Heart left ventricle (tissue), 13 donors: Measurements from ENCODE around the gene AAK1.

Experiments used
- POLR2A ChIP-seq, 2 donors: fragments of 450-650 bp; IDR thresholded peaks; one replicate each; pipeline ENCODE4 v1.6.1; 2017; ENCODE audit warnings: antibody characterized with exemption in 2 of 2, mild to moderate bottlenecking in 2 of 2, moderate library complexity in 2 of 2
- TF ChIP-seq, protein P1 (sequence below), 12 donors: fragments of 200-600 bp; sonication (generic) in 4 of 12; IDR thresholded peaks; one replicate each; pipeline versions ENCODE4 v1.5.0 to v1.8.0; 2018 to 2022; ENCODE audit warnings: antibody characterized with exemption in 12 of 12, mild to moderate bottlenecking in 5 of 12
- donor health status: ischemic (EF 13 %, LVEDD 7.1; RV severe dilation, severe dysfunction).
- donor health status: DM: no; HTN: yes; CAD: no.
- donor health status: DM: no; HTN: no; CAD: no.
- donor health status: ischemic (EF 25% LVEDD 6.9; RV normal size, moderate dysfunction).
- donor health status: ischemic (EF 25% LVEDD 5.7; RV mildly dilated, moderate dysfunction).
- donor health status: ischemic (EF 35%, LVEDD 5.7; RV mildly dilated, moderate dysfunction).
- donor health status: nonischemic (EF 11% LVEDD 7.7; RV severe dilation, severe dysfunction).
- donor health status: DM: yes; HTN: yes; CAD: no.
- donor health status: PGD.
- donor health status: ischemic (EF 29% LVEDD 5.4; RV normal size, mild dysfunction).
- donor health status: nonischemic (EF 23%, LVEDD 6.1; RV moderate dilation, normal function).

GRCh38 chr2:69615078-69615625 lies 28.4 kb downstream of the AAK1 start:
- no peak for TF ChIP-seq POLR2A (IDR thresholded peaks at IDR 0.05)
- TF ChIP-seq, protein P1, sequence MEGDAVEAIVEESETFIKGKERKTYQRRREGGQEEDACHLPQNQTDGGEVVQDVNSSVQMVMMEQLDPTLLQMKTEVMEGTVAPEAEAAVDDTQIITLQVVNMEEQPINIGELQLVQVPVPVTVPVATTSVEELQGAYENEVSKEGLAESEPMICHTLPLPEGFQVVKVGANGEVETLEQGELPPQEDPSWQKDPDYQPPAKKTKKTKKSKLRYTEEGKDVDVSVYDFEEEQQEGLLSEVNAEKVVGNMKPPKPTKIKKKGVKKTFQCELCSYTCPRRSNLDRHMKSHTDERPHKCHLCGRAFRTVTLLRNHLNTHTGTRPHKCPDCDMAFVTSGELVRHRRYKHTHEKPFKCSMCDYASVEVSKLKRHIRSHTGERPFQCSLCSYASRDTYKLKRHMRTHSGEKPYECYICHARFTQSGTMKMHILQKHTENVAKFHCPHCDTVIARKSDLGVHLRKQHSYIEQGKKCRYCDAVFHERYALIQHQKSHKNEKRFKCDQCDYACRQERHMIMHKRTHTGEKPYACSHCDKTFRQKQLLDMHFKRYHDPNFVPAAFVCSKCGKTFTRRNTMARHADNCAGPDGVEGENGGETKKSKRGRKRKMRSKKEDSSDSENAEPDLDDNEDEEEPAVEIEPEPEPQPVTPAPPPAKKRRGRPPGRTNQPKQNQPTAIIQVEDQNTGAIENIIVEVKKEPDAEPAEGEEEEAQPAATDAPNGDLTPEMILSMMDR (IDR thresholded peaks at IDR 0.05): no peak
